Measurements from ENCODE around the gene ISL2.

DNA sequence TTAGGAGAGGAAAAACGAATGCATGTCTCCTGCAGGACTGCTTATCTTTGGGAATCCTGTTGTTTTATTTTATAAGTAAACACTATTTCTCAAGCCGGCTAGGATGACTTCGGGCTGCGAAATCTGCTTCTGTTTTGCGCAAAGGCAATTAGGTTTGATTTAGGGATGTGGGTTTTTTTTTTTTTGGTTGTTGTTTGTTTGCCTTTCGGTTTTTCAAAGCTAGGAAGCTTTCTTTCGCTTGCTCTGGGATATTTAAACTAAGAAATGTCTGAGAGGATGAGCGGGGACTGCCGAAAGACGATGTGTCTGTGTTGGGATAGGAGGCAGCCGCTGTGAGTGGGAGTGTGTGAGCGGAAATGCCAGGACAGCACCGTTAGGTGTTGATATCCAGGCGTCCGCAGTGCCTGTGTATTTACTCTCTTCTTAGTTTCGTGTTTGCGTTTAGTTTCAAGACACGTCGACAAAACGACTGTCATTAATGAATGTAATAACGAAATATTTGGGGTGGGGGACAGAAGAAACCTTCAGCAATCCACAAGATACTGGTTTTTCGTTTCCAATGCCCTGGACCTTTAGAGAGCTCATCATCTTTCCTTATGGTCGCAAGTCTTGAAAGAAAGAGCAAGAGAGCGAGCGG is 604 bp downstream of the ISL2 start:
- TF ChIP-seq, protein P1, sequence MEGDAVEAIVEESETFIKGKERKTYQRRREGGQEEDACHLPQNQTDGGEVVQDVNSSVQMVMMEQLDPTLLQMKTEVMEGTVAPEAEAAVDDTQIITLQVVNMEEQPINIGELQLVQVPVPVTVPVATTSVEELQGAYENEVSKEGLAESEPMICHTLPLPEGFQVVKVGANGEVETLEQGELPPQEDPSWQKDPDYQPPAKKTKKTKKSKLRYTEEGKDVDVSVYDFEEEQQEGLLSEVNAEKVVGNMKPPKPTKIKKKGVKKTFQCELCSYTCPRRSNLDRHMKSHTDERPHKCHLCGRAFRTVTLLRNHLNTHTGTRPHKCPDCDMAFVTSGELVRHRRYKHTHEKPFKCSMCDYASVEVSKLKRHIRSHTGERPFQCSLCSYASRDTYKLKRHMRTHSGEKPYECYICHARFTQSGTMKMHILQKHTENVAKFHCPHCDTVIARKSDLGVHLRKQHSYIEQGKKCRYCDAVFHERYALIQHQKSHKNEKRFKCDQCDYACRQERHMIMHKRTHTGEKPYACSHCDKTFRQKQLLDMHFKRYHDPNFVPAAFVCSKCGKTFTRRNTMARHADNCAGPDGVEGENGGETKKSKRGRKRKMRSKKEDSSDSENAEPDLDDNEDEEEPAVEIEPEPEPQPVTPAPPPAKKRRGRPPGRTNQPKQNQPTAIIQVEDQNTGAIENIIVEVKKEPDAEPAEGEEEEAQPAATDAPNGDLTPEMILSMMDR (conservative IDR thresholded peaks at IDR 0.05 in 1 of 2, IDR thresholded peaks at IDR 0.05 in 1 of 2; ENCODE audit: low read depth in 1 of 2, low read length in 2 of 2): no peak
- peak; percentile 49 for TF ChIP-seq EZH2 (IDR thresholded peaks at IDR 0.05; ENCODE audit: low read length, missing control alignments)

Measured in fibroblast of lung (primary cell).